ENCODE data around the gene SESN3.
"Not testable (repeated sequence)": the region's sequence is repeated elsewhere in the genome, so short reads cannot be mapped to it uniquely, and the experiment has no call there.

Gene SESN3

DNA sequence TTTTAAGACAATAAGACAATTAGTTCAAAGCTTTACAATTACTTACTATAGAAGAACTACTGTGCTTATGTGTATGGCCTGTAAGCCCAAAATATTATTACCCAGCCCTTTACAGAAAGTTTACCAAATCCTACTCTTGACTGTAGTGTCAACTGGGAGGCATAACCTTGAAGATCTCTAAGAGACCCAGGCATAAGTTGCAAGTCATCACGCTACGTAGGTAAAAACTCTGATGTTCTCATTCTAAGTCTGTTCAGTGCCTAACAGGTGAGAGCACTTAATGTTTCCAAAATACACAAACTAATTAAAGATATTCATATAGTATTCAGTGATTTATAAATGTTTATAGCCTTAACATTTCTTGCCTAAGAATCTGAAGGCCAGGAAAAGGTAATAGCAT lies 12.9 kb downstream of the SESN3 start:
- no peak for DNase-seq

DNA sequence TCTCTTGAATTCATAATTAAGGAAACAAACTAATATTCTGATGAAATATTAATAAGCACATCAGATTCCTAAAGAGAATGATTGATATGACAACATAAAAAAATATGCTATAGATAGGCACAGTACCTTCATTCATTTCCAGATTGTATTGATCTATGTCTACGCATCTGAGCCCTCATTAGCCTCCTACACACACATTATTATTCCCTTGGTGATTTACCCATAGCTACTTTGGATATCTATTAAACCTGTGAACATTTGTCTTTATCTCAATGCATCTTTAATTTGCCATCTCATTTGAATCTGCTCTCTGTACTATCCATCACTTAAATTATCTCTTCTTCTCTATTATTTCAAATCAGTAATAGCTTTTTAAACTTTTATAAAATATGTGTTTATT lies 18.4 kb downstream of the SESN3 start:
- DNase-seq, result no peak

DNA sequence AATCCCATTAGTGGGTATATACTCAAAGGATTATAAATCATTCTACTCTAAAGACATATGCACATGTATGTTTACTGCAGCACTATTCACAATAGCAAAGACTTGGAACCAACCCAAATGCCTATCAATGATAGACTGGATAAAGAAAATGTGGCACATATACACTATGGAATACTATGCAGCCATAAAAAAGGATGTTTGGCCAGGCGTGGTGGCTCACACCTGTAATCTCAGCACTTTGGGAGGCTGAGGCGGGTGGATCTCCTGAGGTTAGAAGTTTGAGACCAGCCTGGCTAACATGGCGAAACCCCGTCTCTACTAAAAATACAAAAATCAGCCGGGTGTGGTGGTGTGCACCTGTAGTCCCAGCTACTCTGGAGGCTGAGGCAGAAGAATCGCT lies 21.5 kb downstream of the SESN3 start:
- not testable (repeated sequence) for DNase-seq

DNA sequence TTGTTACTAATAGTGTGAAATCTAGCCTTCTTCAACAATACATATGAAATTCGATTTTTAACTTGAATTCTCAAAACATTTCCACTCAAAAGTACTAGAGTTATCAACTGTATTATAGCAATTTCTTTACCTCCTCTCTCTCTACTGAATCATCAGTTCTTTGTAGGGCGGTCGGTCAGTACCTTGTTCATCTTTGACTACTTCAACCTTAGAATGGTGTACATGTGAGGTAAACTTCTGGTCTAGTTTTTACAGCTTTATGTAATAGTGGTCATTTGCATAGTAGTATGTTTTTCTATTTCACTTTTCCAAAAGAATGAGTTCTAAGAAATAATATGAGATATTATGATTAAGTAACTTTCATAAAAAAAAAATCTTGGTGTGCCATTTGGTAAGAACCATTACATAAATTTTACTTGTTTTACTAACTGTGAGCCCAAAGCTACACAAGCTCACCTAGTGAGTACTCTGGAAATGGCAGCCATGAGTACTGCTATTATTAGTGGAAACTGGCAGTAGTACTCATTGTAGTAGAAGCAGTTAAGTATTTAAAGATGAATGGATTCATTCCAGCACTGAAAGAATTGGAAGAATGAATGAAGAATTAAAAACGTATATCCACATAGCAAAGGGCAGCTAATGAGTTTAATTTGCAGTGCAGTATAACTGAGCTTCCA lies 30.1 kb downstream of the SESN3 start:
- no peak for DNase-seq

DNA sequence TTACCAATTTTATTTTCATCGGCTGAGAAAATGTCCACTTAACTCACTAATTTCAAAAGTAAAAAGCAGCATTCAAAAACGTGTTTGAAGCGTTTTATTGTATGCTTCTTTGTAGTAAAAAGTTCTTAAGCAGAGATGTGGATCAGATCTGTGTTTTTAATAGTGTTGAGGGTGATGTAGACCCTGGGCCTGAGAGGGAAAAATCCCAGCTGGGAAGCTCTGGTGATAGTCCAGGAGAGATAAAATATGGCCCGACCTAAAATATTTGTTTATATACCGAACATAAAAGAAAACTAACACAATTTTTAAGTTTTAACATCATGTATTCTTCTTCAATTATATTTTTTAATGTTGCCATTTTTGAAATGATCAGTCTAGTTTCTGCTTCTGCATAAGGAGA lies 35.2 kb downstream of the SESN3 start:
- no peak for DNase-seq

DNA sequence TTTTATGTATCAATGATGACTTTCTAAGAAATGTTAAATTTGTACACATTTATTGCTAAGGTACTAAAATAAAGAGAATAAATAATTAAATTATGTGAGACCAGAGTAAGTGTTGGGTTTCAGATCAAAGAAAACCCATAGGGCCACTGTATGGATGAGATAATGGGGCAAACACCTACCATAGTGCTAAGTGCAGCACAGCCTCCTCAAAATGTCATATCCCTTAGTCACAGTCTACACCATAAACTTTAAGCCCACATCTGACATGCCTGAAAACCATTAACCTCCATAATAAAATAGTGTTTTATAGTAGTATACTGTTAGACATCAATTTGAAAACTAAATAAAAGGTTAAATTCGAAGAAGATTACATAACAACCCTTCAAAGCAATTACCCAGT lies 37.5 kb downstream of the SESN3 start:
- no peak for DNase-seq

DNA sequence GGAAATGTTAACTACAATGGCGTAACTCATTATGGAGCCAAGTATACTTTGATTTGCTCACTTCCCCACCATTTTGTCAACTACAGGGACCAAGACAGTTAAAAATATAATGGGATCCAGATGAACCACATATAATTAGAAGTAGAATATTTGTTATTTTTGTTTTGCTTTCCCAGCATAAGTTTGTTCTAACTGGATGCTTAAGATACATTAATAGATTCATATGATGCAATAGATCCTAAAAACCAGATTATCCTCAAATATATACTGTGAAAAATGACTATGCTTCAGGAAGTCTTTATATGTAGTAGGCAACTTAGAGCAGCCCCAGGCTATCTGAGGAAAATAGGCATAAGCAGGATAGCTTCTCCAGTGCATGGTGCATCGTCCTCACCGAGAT lies 38.3 kb downstream of the SESN3 start:
- no peak for DNase-seq

DNA sequence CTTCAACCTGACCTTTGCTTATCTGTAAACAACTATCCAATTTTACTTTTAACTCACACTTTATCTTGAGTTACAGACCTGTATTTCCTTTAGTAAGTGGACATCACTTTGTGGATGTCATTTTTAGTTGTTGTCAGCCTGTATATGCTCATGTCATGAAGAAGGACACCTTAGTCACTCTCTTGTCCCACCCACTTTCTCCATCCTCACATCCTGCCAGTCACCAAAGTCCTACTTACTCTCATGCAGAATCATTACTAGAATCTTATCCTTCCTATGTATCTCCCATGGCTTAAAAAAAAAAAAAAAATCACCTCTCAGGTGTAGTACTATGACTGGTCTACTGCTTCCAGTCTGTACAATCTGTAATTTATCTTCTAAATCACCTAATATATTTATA lies 43.3 kb downstream of the SESN3 start:
- DNase-seq, result no peak

DNA sequence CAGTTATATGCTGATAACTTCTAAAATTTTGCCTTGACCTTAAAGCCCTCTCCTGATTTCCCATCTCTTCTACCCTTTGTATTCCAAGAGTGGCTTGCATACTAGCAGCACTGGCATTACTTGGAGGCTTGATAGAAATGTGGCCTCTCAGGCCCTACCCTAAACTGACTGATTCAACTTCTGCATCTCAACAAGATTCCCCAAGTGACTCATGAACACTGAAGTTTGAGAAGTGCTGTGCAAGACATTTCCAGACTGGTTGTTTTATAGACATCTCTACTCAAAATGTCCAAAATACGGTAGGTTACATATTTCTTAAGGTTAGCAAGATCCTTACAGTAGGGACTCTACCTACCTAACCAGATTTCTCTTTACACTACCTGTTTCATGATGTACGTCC lies 48.6 kb downstream of the SESN3 start:
- no peak for DNase-seq

DNA sequence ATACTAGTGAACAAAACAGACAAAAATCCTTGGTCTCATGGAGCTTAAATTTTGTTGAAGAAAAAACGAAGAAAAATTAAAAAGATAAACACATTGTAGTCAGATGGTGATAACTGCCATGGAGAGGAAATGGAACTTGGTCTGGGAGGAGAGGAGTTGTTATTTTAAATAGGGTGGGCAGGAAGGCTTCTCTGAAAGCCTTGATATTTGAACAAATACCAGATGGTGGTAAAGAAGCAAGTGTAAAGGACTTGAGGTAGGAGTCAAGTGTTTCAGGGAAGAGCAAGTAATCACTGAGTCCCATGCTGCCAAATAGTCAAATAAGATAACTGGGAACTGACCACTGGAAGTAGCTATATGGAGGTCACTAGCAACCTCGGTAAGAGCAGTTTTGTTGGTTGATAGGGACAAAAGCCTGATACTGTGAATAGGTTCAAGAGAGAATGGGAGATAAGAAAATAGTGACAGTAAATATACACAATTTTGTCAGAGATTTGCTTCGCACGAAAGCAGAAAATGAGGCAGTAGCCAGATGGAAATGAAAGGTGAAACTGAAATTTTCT lies 55.1 kb downstream of the SESN3 start:
- no peak for DNase-seq

DNA sequence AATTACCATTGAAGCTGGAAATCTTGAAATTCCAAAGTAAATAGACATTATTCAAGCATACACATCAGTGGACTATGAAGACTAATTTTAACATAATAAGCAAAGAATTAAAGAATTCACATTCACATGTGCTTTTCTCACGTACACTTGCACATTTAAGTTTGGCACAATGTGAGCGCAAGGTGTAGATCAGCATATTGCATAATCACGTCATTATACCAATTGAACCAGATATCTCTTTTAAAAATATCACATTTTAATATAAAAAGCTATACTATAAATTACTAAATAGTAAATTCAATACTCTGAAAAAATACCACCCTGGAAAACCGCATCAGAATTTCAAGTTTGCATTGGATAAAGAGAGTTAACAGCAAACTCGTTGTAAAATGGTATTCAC lies 60.7 kb downstream of the SESN3 start:
- no peak for DNase-seq

DNA sequence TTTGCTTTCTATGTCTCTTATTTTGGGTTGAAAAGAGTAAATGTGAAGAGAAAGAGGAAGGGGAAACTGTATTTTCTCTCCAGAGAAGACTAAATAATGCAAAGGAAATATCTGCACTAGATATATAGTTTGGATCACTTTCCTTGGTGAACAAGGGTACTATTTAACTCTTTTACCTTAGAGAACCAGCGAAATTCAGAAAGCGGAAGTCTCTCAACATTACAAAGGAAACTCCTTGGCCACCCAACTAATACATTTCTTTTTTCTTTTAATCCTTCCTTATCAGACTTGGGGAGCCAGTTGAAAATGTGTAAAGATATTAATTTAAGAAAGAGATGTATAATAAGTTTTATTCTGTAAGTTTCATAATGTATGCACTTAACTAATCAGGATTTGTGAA lies 64.2 kb downstream of the SESN3 start:
- DNase-seq, result no peak

DNA sequence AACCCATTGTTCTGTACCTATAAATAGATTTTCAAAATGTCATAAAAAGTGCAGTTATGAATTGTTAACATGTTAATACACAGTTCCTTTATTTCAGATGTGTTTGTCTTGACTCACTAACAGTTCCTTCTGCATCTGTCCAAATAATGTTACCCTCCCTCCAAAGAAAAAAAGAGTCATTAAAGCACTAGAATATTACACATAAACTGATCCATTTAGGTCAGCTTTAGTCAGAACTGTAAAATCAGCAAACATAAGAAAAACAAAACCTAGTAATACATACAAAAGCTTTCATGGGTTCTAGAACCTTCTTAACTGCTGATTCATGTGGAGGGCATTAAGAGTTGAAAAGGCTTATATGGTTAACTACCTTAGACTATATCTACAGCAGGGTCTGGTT lies 65.4 kb downstream of the SESN3 start:
- DNase-seq, result no peak

DNA sequence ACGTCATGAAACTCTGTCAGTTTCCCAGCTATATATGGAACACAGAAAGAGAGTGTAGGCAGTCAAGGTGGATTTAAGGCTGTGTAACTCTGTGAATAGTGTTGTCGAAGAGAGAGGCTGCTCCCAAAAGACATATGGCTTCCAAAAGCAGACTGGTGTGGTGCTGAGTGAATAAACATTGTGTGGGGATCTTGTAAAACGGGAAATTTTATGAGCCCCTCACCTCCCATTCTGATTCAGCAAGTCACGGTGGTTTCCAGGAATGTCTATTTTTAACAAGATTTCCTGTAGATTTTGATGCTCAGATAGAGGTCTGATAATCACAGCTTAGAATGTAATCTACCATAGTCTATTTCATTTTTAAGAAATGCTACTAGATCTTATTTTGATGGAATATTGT lies 67.9 kb downstream of the SESN3 start:
- no peak for DNase-seq

DNA sequence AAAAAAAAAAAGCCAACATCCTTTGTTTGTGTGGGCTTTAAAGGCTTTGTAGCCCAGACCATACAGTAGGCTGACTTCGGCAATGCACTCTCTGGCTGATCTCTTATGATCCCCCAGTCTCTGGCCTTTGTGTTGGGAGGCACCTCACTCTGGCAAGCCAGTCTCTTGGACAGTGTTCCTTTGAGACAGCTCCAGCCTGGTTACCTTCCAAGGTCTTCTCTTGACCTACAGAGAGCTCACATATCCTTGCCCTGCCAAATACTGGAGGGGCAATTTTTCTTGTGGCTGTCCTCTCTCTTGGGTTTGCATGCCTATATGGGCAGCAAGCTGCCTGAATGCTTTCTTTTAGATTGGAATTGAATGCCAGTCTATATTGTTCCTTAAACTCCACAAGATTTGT lies 69.8 kb downstream of the SESN3 start:
- DNase-seq, result no peak

DNA sequence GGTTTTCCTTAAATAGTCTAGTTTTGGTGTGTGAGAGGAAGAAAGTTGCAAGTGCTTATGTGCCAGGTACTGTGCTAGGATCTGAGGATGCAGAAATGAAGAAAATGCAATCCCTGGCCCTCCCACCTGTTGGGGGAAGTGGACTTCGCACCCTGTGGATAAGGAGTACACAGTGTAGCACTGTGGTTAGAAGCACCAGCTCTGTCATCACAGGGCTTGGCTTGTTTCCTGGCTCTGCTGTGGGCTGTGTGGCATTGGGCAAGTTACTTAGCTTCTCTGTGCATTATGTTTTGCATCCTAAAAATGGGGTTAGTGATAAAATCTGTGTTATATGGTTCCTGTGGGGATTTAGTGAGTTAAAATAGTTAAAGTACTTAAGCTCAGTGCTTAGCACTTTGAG lies 73.2 kb downstream of the SESN3 start:
- no peak for DNase-seq

DNA sequence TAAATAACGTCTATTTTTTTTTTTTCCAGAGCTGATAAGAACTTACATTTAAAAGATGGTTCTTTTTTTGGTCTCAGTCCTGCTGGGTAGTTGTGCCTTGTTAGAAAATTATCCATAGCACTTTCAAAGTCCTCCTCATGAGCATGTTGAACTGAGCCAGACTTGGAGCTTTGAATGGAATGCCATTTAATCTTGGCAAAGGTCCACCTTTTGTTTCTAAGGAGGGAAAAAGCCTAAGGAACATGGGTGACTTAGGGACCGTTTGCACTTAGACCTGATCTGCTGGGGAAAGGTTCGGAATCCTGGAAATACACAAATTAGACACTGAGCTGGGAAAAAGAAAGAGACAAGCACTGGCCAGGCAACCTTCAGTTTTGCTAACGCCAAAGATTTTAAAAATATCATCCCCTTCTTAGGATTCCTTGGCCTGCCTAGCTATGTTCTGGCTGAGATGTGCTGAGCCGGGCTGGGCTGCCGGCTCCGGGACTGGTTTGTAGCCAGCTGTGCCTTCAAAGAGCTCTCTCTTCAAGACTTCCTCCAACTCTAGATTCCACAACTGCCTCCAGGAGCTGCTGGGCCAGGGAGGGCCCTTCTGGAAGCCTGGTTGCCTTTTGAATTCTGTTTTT lies 74.0 kb downstream of the SESN3 start:
- DNase-seq, result no peak

DNA sequence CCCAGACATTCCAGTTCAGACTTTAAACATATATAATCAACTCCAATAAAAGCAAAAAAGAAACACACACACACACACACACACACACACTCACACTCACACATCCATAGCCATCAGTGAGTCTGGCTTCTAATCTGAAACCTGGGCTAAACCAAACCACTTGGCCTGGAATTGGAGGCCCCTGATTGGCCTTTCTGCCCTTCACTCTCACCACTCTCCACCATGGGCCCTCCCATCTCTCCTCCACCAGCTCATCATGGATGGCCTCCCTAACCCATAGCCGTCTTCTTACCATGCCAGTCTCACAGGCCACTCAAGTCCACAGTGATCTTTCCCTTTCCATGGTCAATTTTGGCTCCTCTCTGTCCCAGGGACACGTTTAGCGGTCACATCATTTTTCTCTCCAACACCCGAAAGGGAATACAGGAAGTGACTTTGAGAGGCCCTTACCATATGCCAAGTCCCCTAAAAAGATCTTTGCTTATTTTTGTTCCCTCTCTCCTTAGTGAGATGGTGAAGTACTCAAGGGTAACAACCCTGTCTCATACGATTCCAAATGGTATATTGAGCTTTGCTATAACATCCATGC lies 74.8 kb downstream of the SESN3 start:
- DNase-seq, result no peak

DNA sequence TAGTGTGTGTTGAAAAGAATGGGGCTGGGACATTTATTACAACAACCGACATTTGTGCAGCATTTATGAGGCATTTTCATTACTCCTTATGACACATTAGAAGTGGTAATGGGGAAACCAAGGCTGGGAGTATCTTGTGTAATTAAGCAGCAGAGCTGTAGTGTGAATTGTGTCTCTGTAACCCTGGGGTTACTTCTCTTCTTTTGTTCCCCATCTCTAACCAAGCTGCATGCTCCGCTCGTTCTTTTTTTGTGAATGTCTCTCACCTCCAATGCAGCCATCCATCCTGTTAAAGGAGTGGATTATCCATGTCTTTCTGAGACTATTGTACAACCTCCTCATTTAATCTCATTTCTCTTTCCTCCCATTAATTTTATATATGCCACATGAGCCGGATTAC lies 75.6 kb downstream of the SESN3 start:
- no peak for DNase-seq

DNA sequence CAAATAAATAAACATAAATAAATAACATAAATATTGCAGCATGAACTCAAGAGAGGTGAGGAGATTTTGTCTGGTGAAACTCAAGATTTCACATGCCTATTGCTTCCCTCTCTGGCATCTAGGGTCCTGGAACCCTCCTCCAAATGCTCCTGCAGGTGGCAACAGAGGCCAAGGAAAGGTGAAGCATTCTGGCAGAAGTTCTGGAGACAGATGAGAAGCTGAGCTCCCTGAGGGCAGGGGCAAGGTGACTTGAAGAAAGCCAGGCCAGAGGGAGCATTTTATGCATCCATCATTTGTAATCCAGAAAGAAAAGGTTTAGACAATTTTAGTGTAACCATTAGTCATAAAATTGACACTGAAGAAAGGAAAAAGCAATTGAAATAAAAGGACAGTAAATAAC lies 76.5 kb downstream of the SESN3 start:
- no peak for DNase-seq

DNA sequence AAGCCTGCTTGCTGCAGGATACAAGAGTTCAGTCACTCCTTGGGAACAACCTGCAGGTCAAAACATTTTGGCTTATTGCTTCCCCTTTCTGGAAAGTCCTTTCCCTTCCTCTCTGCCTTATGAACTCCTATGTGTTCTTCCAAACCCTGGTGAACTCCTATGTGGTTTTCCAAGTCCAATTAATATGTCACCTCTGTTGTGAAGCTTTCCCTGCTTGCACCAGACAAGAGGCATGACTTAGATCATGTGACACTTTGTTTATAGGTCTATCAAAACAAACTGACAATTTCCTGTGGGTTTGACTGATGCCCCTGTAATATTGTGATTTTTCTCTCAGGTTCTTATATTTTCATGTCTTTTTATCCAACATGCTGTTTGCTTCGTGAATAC lies 77.2 kb downstream of the SESN3 start:
- DNase-seq, result no peak

DNA sequence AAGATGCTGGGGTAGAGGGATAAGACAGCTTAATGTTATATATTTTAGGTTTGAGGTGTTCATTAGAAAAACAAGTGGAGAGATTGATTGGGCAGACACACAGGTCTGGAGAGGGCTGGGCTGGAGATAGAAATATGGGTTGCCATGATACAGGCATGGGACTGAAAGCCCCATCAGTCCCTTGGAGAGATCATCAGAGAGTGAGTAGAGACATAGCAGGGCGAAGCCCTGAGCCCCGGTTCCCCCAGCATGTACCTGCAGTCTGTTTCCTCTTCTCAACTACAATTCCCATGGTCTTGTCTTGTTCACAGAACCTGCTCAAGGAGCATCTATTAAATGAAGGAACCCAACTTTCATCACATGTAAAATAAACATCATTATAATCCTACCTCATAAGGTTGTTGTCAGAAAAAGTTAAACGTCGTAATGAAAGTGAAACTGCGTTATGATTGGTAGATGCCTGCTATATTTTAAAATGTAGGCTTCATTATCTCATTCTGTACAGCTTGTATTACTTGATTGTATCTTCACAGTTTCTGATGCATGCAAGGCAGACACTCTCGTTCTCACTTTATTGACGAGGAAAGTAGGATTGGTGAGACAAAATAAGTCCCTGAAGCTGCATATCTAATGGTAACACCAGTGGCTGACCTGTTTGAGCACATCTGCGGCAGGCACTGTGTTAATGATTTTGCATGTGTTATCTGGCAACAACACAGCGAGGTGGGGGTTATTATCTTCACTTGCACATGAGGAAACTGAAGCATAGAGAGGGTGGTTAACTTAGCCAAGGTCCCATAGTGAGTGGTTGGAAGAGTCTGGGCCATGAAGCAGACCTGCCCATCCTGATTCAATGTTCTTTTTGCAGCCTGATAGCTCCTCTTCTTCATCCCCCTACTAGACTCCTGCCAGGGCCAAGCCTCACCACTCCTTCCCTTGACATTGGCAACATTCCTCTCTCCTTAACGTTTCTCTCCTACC lies 77.8 kb downstream of the SESN3 start:
- DNase-seq, result no peak

DNA sequence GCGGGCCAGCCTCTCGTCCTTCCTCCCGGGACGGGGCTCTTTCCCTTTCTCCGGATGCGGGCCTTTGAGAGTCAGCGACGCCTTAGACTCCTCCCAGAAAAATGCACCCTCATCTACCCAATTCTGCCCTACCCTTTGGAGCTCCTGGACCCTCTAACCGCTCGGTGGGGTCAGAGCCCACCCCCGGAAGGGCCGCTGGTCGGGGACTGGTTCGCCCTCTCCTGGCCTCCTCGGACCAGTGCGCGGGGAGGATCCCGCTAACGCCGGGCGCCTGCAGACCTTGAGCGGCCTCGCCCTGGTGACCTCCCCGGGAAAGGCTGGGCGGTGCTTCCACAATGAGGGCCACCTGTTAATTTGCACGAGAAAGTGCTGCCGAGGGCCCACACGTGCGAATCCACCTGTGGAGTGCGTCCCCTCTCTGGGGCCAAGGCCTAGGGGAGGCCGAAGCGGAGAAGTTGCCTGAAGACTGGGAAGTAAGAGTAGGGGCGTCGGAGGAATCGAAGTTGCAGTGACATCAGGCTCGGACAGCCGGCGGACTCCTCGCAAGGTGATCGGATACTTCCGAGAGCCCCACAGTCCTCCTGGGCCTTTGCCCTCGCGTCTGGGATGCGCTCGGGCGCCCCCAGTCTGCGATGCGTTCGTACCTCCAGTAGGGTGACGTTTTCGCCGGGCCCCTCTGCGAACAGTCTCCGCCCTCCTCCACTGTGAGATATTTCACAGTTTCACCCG lies 79.9 kb downstream of the SESN3 start:
- DNase-seq, result peak; percentile 52
